CD4-positive, alpha-beta T cell treated with Interferon alpha-2 for 1 hour (primary cell): Measurements from ENCODE around the gene C4orf36.
"Not testable (repeated sequence)": the region's sequence is repeated elsewhere in the genome, so short reads cannot be mapped to it uniquely, and the experiment has no call there.

Source experiments
- DNase-seq, 2 donors: peaks; one replicate each; pipeline ENCODE4 v3.0.0-alpha.2; 2020 to 2022

Gene C4orf36

DNA sequence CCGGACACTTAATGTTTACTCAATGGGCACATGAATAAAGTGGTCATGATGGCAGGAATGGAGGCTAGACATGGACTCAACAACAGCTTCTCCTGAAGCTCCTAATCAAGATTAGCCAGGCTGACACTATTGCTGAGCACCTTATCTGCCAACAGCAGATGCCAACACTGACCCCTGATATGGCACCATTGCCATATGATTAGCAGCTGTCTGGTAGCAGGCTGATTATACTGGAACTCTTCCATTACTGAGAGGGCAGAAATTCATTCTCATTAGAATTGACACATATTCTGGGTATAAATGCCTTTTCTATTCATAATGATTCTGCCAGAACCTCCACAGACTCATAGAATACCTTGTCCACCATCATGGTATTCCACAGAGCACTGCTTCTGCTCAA, 24.2 kb upstream of the C4orf36 start:
- DNase-seq, result no peak

- DNase-seq, result no peak
These were observed 18.8 kb upstream of the C4orf36 start for GRCh38 chr4:86910820-86911684.

DNA sequence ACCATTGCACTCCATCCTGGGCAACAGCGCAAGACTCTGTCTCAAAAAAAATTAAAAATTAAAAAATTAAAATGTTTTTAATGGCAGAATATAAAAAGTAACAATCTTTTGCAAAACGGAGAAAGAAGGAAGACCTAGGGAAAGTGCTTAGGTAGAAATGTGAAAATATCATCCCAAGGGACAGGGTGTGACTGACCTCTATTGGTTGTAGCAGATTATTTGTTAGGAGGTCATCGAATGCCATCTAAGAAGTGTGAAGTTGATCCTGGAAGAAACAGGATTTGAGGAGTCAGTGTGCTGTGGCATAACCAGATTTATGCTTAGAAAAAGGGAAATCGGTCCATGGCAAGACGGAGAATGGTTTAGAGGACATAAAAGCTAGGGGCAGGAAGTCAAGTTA, 18.1 kb upstream of the C4orf36 start:
- no peak for DNase-seq

- no peak for DNase-seq
These were observed 17.5 kb upstream of the C4orf36 start for GRCh38 chr4:86909546-86910295.

- DNase-seq, result peak in 1 of 2 donors; percentile 12
These were observed 16.0 kb upstream of the C4orf36 start for GRCh38 chr4:86908251-86908657.

GRCh38 chr4:86901864-86902263, 9.6 kb upstream of the C4orf36 start:
- DNase-seq, result no peak

DNA sequence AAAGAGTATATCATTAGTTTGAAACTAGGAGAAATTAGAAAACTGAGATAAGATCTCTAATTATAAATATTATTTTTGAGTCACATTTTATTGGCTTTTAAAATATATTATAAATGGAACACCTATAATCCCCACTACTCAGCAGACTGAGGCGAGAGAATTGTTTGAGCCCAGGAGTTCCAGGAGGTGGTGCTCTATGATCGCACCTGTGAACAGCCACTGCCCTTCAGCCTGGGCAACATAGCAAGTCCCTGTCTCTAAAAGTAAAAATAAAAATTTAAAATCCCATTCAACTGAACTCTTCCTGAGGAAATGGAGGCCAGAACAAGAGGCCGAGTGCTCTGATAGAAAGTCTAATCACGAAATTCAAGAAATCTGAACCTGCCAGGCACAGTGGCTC, 6.3 kb upstream of the C4orf36 start:
- no peak for DNase-seq

- no peak for DNase-seq
These were observed 4.4 kb upstream of the C4orf36 start for GRCh38 chr4:86896596-86896995.

- peak in 1 of 2 donors; percentile 70 for DNase-seq
These were observed 3.7 kb upstream of the C4orf36 start for GRCh38 chr4:86895692-86896488.

- DNase-seq, result no peak
These were observed 2.2 kb upstream of the C4orf36 start for GRCh38 chr4:86894455-86894854.

- DNase-seq, result no peak
These were observed 914 bp upstream of the C4orf36 start for GRCh38 chr4:86893136-86893535.

- no peak for DNase-seq
These were observed 376 bp upstream of the C4orf36 start for GRCh38 chr4:86892636-86892960.

- DNase-seq, result no peak
These were observed 1.4 kb downstream of the C4orf36 start for GRCh38 chr4:86890790-86891189.

- DNase-seq, result no peak
These were observed 12.6 kb downstream of the C4orf36 start for GRCh38 chr4:86879641-86880040.

DNA sequence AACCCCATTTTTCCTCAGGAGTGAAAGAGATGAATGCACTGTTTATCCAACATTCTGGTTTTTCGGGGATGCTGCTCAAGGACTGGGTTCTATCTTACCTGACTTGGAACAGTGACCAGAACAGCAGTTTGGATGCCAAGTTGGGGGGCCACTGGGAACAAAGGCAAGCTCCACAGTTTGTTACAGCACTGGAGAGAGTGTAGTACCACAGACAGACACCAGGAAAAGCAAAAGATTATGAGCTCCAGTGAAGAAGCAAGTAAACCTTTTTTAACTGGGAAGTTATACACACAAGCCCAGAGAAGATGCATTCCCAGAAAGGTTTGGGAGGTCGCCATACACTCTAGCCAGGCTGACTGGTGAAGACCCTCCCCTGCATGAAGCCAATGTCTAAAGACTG, 13.6 kb downstream of the C4orf36 start:
- no peak for DNase-seq

DNA sequence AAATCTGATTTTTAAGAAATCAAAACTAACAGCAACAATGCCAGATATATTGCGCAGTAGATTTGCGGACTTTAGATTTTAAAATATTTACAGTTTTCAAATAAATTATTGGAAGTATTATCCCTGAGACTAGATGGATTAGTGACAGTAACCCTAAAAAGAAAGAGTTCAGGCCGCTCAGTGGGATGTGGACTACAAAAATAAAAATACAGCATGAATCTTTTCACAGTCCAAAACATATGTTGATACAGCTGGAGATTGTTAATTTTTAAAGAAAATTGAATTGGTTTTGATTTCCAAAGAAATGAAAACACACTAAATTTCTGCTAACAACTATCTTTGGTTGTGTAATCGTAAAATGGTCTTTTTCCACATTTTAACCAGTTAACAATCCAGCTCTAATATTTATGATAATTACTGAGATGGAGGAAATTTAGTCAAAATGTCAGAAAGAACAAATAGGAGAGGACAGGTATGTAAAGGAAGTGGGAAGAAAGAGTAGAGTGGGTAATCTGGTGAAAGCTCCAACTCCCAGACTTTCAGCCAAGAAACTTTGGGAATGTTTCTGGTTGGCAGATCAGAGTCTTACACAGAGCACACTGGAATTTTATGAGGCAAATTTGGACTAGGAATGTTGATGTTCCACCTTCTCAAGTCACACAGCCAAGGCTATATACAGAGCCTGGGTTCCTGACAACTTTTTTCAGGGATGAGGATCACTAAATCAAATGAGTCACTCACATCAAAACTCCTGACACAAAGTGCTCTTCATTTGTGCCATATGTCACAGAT, 15.1 kb downstream of the C4orf36 start:
- no peak for DNase-seq

DNA sequence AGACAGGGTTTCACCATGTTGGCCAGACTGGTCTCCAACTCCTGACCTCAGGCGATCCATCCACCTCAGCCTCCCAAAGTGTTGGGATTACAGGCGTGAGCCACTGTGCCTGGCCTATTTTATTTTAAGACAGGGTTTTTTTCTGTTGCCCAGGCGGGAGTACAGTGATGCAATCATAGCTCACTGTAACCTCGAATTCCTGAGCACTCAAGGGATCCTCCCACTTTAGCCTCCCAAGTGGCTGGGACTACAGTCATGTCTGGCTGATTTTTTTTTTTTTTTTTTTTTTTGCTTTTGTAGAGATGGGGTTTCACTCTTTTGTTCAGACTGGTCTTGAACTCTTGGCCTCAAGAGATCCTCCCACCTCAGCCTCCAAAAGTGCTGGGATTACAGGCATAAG, 16.8 kb downstream of the C4orf36 start:
- not testable (repeated sequence) for DNase-seq

DNA sequence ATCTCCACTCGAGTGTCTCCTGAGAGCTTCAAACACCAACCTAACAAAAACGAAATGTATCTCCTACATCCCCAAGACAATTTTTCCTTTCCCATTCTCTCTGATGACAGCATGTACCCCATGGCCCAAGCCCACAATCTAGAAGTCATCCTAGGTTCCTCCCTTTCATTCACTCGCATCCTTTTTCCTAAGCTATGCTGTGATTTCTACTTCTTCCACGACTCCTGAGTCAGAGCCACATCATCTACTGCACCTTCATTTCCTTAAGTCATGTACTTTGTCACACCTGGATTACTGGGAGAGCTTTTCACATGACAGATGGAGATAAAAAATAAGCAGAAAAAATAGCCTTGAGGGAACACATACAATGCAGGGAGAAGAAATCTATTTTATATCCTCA, 20.1 kb downstream of the C4orf36 start:
- DNase-seq, result no peak

DNA sequence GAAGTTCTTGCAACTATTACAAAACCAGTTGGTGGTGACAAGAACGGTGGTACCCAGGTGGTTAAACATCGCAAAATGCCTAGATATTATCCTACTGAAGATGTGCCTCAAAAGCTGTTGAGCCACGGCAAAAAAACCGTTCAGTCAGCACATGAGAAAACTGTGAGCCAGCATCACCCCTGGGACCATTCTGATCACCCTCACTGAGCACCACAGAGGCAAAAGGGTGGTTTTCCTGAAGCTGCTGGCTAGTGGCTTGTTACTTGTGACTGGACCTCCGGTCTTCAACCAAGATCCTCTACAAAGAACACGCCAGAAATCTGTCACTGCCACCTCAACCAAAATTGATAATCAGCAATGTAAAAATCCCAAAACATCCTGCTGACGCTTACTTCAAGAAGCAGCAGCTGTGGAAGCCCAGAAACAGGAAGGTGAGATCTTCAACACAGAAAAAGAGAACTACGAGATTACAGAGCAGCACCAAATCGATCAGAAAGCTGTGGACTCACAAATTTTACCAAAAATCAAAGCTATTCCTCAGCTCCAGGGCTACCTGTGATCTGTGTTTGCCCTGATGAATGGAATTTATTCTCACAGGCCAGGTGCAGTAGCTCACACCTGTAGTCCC, 21.7 kb downstream of the C4orf36 start:
- no peak for DNase-seq

DNA sequence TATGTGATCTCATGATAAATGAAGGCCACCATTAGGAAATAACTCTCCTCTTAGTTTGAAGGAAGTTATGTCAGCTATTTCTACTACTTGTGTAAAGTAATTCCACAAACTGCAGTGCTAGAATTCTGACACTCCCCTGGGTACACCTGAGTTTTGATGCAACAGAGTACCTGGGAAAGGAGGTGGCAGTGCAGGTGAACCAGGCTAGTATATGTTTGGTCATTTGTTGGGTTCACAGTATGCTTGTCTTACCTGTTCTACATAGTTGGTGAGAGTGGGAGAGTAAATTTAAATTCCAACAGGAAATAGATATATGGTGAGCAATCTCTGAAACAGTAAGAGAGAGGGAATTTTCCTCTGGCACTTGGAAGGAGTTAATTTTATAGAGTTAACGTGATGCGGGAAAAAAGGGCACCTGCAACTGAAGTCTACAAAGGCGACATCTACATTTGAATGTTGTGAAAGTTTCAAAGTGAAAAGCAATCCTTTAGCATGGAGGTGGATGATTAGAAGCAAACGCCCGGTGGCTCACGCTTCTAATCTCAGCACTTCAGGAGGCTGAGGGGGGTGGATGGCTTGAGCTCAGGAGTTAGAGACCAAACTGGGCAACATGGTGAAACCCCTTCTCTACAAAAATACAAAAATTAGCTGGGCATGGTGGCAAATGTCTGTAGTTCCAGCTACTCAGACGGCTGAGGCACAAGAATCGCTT, 34.7 kb downstream of the C4orf36 start:
- DNase-seq, result no peak

- no peak for DNase-seq
These were observed 35.3 kb downstream of the C4orf36 start for GRCh38 chr4:86856896-86857295.

GRCh38 chr4:86855572-86855971, 36.6 kb downstream of the C4orf36 start:
- no peak for DNase-seq
